ENCODE results near the gene TRMT13. TPM values are rescaled to one million over a fixed set of nuclear protein-coding genes. Genes with fewer than 3 reads are reported as not detected.

The TRMT13 gene
- total and polyA plus RNA-seq, 9 of the 15 experiments (the other 6 are each of a cell fraction or from before 2014, with no cell fraction given): 18.7 to 33.0 (median 28.9) TPM

DNA sequence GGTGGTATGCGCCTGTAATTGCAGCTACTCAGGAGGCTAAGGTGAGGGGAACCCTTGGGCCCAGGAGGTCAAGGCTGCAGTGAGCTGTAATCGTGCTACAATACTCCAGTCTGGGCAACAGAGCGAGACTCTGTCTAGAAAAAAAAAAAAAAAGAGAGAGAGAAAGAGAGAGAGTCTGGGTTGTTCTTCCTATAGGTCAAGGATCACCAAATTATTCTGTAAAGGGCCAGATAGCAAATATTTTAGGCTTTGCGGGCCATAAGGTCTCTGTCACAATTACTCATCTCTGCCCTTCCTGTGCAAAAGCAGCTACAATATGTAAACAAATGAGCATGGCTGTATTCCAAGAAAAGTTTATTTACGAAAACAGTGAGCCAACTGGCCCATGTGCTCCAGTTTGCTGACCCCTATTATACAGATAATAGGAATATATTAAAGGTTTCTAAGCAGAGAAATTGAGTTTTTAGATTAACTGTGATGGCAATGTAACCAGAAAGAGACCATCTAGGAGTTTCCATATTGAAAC lies 2.3 kb upstream of the TRMT13 start:
- ChIA-PET POLR2A (interaction anchor here (0.6 to 1.4 kb wide), 3 partner anchors 11 to 292 kb away, joined by 3 to 4 read pairs (median 3); no protein-coding TSS in a partner anchor), CTCF (ENCODE audit: low intra/inter-chr PET ratio) (no interaction called here)
- no TSS peak for BruUV-seq (replicated peaks)
- in situ Hi-C loops (cut with MboI) (no loop called here), intact Hi-C loops (cut with micrococcal nuclease) (loop anchor here (5.0 to 10.0 kb wide), 5 partner anchors 117 to 764 kb away; partner anchors contain the start of genes CDC14A, DBT, EXTL2 and RTCA)
- Histone ChIP-seq H2AFZ (ENCODE audit: low read depth, low read length) (peak overlapping the region; percentile 46; the same call in 1 of the 2 replicates), H4K20me1 (replicated peaks; ENCODE audit: control insufficient read depth, insufficient read depth, low read length) (0 out of 2 replicates have a peak, but pooled peaks cover 6% of the 10 kb centered on the region), H3K27me3 (ENCODE audit: control insufficient read depth in 2 of 2, insufficient read depth in 2 of 2, low read length in 2 of 2) (no peaks in the 10 kb centered on the region), H3K4me1 (replicated peaks in 1 of 2; ENCODE audit: control insufficient read depth in 2 of 2, insufficient read depth in 2 of 2, low read length in 2 of 2) (peaks cover 3 to 10% of the 10 kb centered on the region in 2 experiments; a peak in 2 of 5 replicates), H3K4me2 (ENCODE audit: insufficient read depth, low read length) (peak overlapping the region; percentile 77), H3K27ac (ENCODE audit: extremely low read depth, low read depth, low read length) (peak overlapping the region; percentile 79), H3K9ac (ENCODE audit: insufficient read depth in 1 of 2, low read depth in 2 of 2, low read length in 2 of 2) (peak overlapping the region in 1 of 2 experiments; percentile 77; a peak in 3 of 4 replicates), H3K36me3 (ENCODE audit: control insufficient read depth, insufficient read depth, low read length) (peaks cover 33% of the 10 kb centered on the region), H3K4me3 (peak overlapping the region; percentile 51; the same call in 1 of the 2 replicates), H3K9me1 (ENCODE audit: control insufficient read depth, insufficient read depth, low read length) (no peaks in the 10 kb centered on the region), H3K79me2 (ENCODE audit: control insufficient read depth, insufficient read depth, low read length) (peaks cover 97% of the 10 kb centered on the region), H3K9me3 (replicated peaks; ENCODE audit: control insufficient read depth, insufficient read depth, low read depth, low read length) (no peaks in the 10 kb centered on the region)
- WGBS (ENCODE audit: insufficient coverage, low coverage, missing lambda C conversion rate): 30% methylated on average over 5 of the region's 5 CpGs
- peak; percentile 10 for ATAC-seq
- DNase-seq (ENCODE audit: extremely low read depth in 1 of 4, low spot score in 3 of 4): peak in 1 of 4 experiments; percentile 63
- no peak for FAIRE-seq
- TF ChIP-seq CEBPG (CRISPR knock-in tag; IDR thresholded peaks at IDR 0.05) (no peak), CEBPG (tag; conservative IDR thresholded peaks at IDR 0.05 in 1 of 2, IDR thresholded peaks at IDR 0.05 in 1 of 2) (0 out of 4 replicates have a peak, but pooled peaks of 1 of the 2 experiments have one; percentile 8), RUNX1 (IDR thresholded peaks at IDR 0.05; ENCODE audit: low read depth) (no peak), ETV6 (IDR thresholded peaks at IDR 0.05; ENCODE audit: borderline replicate concordance in 1 of 2, low read depth in 2 of 2, low read length in 1 of 2) (no peak), ETV6 (CRISPR knock-in tag; IDR thresholded peaks at IDR 0.05; ENCODE audit: borderline replicate concordance) (no peak), SREBF1 (IDR thresholded peaks at IDR 0.05; ENCODE audit: borderline replicate concordance, low read depth, low read length) (no peak), KDM5B (IDR thresholded peaks at IDR 0.05; ENCODE audit: insufficient replicate concordance, low read depth, low read length) (no peak), FOXA3 (CRISPR knock-in tag; conservative IDR thresholded peaks at IDR 0.05 in 1 of 2, IDR thresholded peaks at IDR 0.05 in 1 of 2) (0 out of 4 replicates have a peak, but pooled peaks of 1 of the 2 experiments have one; percentile 13), MCM7 (IDR thresholded peaks at IDR 0.05) (no peak)
- TF ChIP-seq, protein P1, sequence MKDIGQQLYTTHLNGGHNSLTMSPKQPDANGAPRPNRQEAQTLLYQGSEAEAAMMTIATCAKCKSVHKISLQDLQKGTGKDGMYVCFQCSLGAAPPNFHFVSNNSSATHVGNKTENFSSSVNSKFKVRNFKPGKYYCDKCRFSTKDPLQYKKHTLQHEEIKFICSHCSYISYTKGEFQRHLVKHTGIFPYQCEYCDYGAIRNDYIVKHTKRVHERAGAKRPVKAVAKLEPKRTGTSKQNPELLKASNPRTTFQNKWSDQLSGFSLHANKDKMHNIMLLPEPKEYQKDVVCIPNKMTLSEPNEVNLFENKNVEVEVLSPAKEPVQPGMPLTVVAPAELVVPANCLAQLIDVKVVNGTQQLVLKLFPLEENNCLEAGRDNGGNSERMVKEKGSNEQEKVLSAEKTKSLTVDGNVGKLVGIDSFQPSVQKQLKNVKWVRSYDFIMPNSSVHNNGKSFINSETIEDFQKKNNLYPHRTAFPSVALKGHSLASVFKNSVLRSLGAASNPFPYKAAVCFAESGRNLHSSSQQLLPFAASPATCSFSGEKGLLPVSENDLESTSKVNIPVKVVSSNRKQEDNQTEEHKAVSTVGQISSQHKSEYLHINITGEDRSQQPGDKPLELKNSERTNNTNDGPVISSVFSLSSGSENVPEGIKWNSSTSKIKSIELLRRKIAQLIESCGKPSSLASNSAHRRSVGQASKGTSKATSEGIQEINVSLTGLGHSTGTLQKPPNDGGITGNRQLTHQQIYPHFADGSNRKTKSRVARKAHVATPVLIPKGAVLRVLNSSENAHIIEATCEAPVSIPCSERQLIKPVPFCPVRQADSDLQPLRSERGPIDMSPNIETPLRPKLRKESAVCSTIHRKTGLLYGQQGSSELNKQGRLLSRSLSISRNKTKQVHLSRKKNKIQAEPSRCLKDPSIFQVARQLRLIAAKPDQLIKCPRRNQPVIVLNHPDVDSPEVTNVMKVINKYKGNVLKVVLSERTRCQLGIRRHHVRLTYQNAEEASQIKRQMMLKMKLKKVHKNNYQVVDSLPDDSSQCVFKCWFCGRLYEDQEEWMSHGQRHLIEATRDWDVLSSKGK (CRISPR knock-in tag; IDR thresholded peaks at IDR 0.05): no peak
- TF ChIP-seq, protein P2, sequence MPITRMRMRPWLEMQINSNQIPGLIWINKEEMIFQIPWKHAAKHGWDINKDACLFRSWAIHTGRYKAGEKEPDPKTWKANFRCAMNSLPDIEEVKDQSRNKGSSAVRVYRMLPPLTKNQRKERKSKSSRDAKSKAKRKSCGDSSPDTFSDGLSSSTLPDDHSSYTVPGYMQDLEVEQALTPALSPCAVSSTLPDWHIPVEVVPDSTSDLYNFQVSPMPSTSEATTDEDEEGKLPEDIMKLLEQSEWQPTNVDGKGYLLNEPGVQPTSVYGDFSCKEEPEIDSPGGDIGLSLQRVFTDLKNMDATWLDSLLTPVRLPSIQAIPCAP (CRISPR knock-in tag; IDR thresholded peaks at IDR 0.05; ENCODE audit: borderline replicate concordance): no peak
- TF ChIP-seq, protein P3, sequence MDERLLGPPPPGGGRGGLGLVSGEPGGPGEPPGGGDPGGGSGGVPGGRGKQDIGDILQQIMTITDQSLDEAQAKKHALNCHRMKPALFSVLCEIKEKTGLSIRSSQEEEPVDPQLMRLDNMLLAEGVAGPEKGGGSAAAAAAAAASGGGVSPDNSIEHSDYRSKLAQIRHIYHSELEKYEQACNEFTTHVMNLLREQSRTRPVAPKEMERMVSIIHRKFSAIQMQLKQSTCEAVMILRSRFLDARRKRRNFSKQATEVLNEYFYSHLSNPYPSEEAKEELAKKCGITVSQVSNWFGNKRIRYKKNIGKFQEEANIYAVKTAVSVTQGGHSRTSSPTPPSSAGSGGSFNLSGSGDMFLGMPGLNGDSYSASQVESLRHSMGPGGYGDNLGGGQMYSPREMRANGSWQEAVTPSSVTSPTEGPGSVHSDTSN (CRISPR knock-in tag; IDR thresholded peaks at IDR 0.05; ENCODE audit: low read depth): no peak
- TF ChIP-seq, protein P3 (tag; conservative IDR thresholded peaks at IDR 0.05; ENCODE audit: low read depth): peak; percentile 62; the same call in 1 of the 2 replicates

Measured in K562 (cell line).